ENCODE data around the gene ZNRD2. TPM values are rescaled to one million over a fixed set of nuclear protein-coding genes. Genes with fewer than 3 reads are reported as not detected.

The ZNRD2 gene
- total and polyA plus RNA-seq, 2 donors from 2014 or later, result 32.0 to 60.4 TPM

GRCh38 chr11:65557280-65558001, 12.8 kb upstream of the ZNRD2 start:
- no peaks in the 10 kb centered on the region for H3K27me3 ChIP-seq (ENCODE audit: control insufficient read depth, insufficient read depth, low read length)
- intact Hi-C loops (cut with DNase I), result no loop called here
- TF ChIP-seq CTCF (IDR thresholded peaks at IDR 0.05; ENCODE audit: borderline replicate concordance, extremely low read depth, insufficient read depth), result no peak
- peak in 2 of 5 donors; percentile 54 to 83 for DNase-seq
- H3K36me3 ChIP-seq (ENCODE audit: control insufficient read depth in 2 of 3, insufficient read depth in 3 of 3, low read length in 3 of 3), result no peaks in the 10 kb centered on the region
- peak overlapping the region in 1 of 3 donors; percentile 83 for H3K9ac ChIP-seq (ENCODE audit: low read length in 3 of 3)
- H3K9me3 ChIP-seq (ENCODE audit: control insufficient read depth in 2 of 3, insufficient read depth in 1 of 3, low read length in 3 of 3), result no peaks in the 10 kb centered on the region
- H3K4me1 ChIP-seq (ENCODE audit: control insufficient read depth in 2 of 3, insufficient read depth in 2 of 3, low read depth in 1 of 3, low read length in 3 of 3), result peaks cover 0 to 46% (median 14%) of the 10 kb centered on the region in 3 donors
- FAIRE-seq, result no peak
- H3K27ac ChIP-seq (ENCODE audit: low read depth in 2 of 2, low read length in 2 of 2), result peak overlapping the region; percentile 58 to 90
- peak overlapping the region; percentile 35 to 50 (median 43) for H3K4me3 ChIP-seq (ENCODE audit: low read length in 3 of 3)

DNA sequence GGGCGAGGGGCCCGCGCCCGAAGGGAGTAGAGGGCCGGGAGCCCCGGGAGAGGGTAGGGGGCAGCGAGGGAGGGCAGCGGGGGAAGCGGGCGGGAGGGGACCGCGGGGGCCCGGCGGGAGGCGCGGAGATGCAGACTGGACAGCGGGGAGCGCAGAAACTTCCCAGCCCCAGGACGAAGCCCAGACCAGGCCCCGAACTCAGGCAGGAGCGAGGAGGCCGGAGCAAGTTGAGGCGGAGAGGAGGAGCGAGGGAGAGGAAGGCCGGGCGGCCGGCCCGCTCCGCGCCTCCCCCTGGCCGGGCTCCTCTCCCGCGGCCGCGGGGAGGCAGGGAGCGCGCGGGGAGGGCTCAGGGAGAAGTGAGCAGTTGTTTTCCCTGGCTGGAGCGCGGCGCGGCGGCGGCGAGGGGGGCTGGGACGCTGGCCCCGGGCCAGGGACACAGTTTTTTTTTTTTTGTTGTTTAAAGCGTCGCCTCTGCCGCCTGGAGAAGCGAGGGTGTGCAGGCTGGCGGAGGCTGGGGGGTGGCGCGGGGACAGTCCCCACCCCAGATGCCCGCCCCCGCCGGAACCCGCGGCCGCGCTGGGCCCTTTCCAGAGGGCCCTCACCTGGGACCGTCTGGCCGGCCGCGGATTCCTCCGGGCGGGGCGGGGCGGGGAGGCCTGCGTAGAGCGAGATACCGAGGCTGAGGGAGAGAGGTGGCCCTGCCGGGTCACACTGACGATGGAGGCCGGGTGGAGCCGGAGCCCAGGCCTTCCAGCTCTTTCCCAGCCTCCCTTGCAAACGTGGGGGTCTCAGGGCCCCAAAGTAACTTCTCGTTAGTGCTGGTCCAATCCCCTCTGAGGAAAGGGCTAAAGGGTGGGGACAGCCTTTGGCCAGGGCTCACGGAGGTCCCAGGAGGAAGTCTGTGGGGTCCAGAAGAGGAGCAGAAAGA, 12.0 kb upstream of the ZNRD2 start, which contains the start of gene LTBP3:
Gene LTBP3, minus strand, starts transcription at position 358 of the 928 bp plus-strand sequence. CDS start 400 bp downstream, outside the sequence.
- no peak for TF ChIP-seq CTCF (IDR thresholded peaks at IDR 0.05; ENCODE audit: borderline replicate concordance, extremely low read depth, insufficient read depth)
- DNase-seq, result peak; percentile 83 to 96 (median 87)
- Histone ChIP-seq H3K27ac (ENCODE audit: low read depth in 2 of 2, low read length in 2 of 2) (peak within 1 kb of the TSS; percentile 90 to 93), H3K9me3 (ENCODE audit: control insufficient read depth in 2 of 3, insufficient read depth in 1 of 3, low read length in 3 of 3) (no peaks in the 10 kb centered on the region), H3K4me1 (ENCODE audit: control insufficient read depth in 2 of 3, insufficient read depth in 2 of 3, low read depth in 1 of 3, low read length in 3 of 3) (peaks cover 0 to 42% (median 14%) of the 10 kb centered on the region in 3 donors), H3K4me3 (ENCODE audit: low read length in 3 of 3) (peak within 1 kb of the TSS; percentile 35 to 50 (median 43)), H3K36me3 (ENCODE audit: control insufficient read depth in 2 of 3, insufficient read depth in 3 of 3, low read length in 3 of 3) (no peaks in the 10 kb centered on the region), H3K27me3 (ENCODE audit: control insufficient read depth, insufficient read depth, low read length) (no peaks in the 10 kb centered on the region), H3K9ac (ENCODE audit: low read length in 3 of 3) (peak within 1 kb of the TSS in 2 of 3 donors; percentile 26 to 83)
- intact Hi-C loops (cut with DNase I), result no loop called here
- no peak for FAIRE-seq

GRCh38 chr11:65558930-65559509, 11.3 kb upstream of the ZNRD2 start:
- H3K4me3 ChIP-seq (ENCODE audit: low read length in 3 of 3), result peak overlapping the region in 2 of 3 donors; percentile 6 to 25
- peak overlapping the region in 2 of 3 donors; percentile 26 to 71 for H3K9ac ChIP-seq (ENCODE audit: low read length in 3 of 3)
- no peak for TF ChIP-seq CTCF (IDR thresholded peaks at IDR 0.05; ENCODE audit: borderline replicate concordance, extremely low read depth, insufficient read depth)
- H3K27ac ChIP-seq (ENCODE audit: low read depth in 2 of 2, low read length in 2 of 2), result peak overlapping the region; percentile 90 to 93
- DNase-seq (peak in 2 of 5 donors; percentile 75 to 87), FAIRE-seq (no peak)
- H3K4me1 ChIP-seq (ENCODE audit: control insufficient read depth in 2 of 3, insufficient read depth in 2 of 3, low read depth in 1 of 3, low read length in 3 of 3), result peaks cover 0 to 42% (median 14%) of the 10 kb centered on the region in 3 donors
- no peaks in the 10 kb centered on the region for H3K27me3 ChIP-seq (ENCODE audit: control insufficient read depth, insufficient read depth, low read length)
- H3K9me3 ChIP-seq (ENCODE audit: control insufficient read depth in 2 of 3, insufficient read depth in 1 of 3, low read length in 3 of 3), result no peaks in the 10 kb centered on the region
- intact Hi-C loops (cut with DNase I), result no loop called here
- H3K36me3 ChIP-seq (ENCODE audit: control insufficient read depth in 2 of 3, insufficient read depth in 3 of 3, low read length in 3 of 3), result no peaks in the 10 kb centered on the region
